ENCODE measurements around the gene CELF4.

Gene CELF4

GRCh38 chr18:37443325-37444055 is 122.1 kb downstream of the CELF4 start:
- Histone ChIP-seq H3K27me3 (ENCODE audit: control insufficient read depth, insufficient read depth, low read length) (no peaks in the 10 kb centered on the region), H3K4me3 (ENCODE audit: low read length) (no peak overlapping the region), H3K9me3 (ENCODE audit: control insufficient read depth, low read depth, low read length) (no peaks in the 10 kb centered on the region), H3K9ac (ENCODE audit: low read length) (no peak overlapping the region), H3K4me1 (ENCODE audit: control insufficient read depth, low read depth, low read length) (peaks cover 6% of the 10 kb centered on the region), H3K27ac (ENCODE audit: low read length) (no peak overlapping the region), H3K36me3 (ENCODE audit: control insufficient read depth, low read depth, low read length) (no peaks in the 10 kb centered on the region)

- Histone ChIP-seq H3K27ac (ENCODE audit: low read length) (no peak overlapping the region), H3K9ac (ENCODE audit: low read length) (no peak overlapping the region), H3K36me3 (ENCODE audit: control insufficient read depth, low read depth, low read length) (no peaks in the 10 kb centered on the region), H3K4me3 (ENCODE audit: low read length) (no peak overlapping the region), H3K9me3 (ENCODE audit: control insufficient read depth, low read depth, low read length) (no peaks in the 10 kb centered on the region), H3K4me1 (ENCODE audit: control insufficient read depth, low read depth, low read length) (peaks cover 6% of the 10 kb centered on the region), H3K27me3 (ENCODE audit: control insufficient read depth, insufficient read depth, low read length) (no peaks in the 10 kb centered on the region)
Observed at GRCh38 chr18:37442477-37442876, 123.1 kb downstream of the CELF4 start.

GRCh38 chr18:37441821-37442220 is 123.8 kb downstream of the CELF4 start:
- Histone ChIP-seq H3K9ac (ENCODE audit: low read length) (no peak overlapping the region), H3K4me1 (ENCODE audit: control insufficient read depth, low read depth, low read length) (peaks cover 6% of the 10 kb centered on the region), H3K36me3 (ENCODE audit: control insufficient read depth, low read depth, low read length) (no peaks in the 10 kb centered on the region), H3K27me3 (ENCODE audit: control insufficient read depth, insufficient read depth, low read length) (no peaks in the 10 kb centered on the region), H3K27ac (ENCODE audit: low read length) (no peak overlapping the region), H3K9me3 (ENCODE audit: control insufficient read depth, low read depth, low read length) (no peaks in the 10 kb centered on the region), H3K4me3 (ENCODE audit: low read length) (no peak overlapping the region)

- H3K27ac ChIP-seq (ENCODE audit: low read length), result no peak overlapping the region
- H3K4me3 ChIP-seq (ENCODE audit: low read length), result no peak overlapping the region
- H3K36me3 ChIP-seq (ENCODE audit: control insufficient read depth, low read depth, low read length), result no peaks in the 10 kb centered on the region
- H3K4me1 ChIP-seq (ENCODE audit: control insufficient read depth, low read depth, low read length), result peaks cover 6% of the 10 kb centered on the region
- no peak overlapping the region for H3K9ac ChIP-seq (ENCODE audit: low read length)
- H3K9me3 ChIP-seq (ENCODE audit: control insufficient read depth, low read depth, low read length), result no peaks in the 10 kb centered on the region
- H3K27me3 ChIP-seq (ENCODE audit: control insufficient read depth, insufficient read depth, low read length), result no peaks in the 10 kb centered on the region
Observed at GRCh38 chr18:37440206-37440605, 125.4 kb downstream of the CELF4 start.

- Histone ChIP-seq H3K9ac (ENCODE audit: low read length) (no peak overlapping the region), H3K4me1 (ENCODE audit: control insufficient read depth, low read depth, low read length) (peaks cover 5% of the 10 kb centered on the region), H3K9me3 (ENCODE audit: control insufficient read depth, low read depth, low read length) (no peaks in the 10 kb centered on the region), H3K27ac (ENCODE audit: low read length) (no peak overlapping the region), H3K4me3 (ENCODE audit: low read length) (no peak overlapping the region), H3K36me3 (ENCODE audit: control insufficient read depth, low read depth, low read length) (no peaks in the 10 kb centered on the region), H3K27me3 (ENCODE audit: control insufficient read depth, insufficient read depth, low read length) (no peaks in the 10 kb centered on the region)
Observed at GRCh38 chr18:37438417-37439180, 127.0 kb downstream of the CELF4 start.

- Histone ChIP-seq H3K9me3 (ENCODE audit: control insufficient read depth, low read depth, low read length) (no peaks in the 10 kb centered on the region), H3K4me1 (ENCODE audit: control insufficient read depth, low read depth, low read length) (no peaks in the 10 kb centered on the region), H3K27me3 (ENCODE audit: control insufficient read depth, insufficient read depth, low read length) (no peaks in the 10 kb centered on the region), H3K9ac (ENCODE audit: low read length) (no peak overlapping the region), H3K27ac (ENCODE audit: low read length) (no peak overlapping the region), H3K4me3 (ENCODE audit: low read length) (no peak overlapping the region), H3K36me3 (ENCODE audit: control insufficient read depth, low read depth, low read length) (no peaks in the 10 kb centered on the region)
Observed at GRCh38 chr18:37435996-37436395, 129.6 kb downstream of the CELF4 start.

- H3K36me3 ChIP-seq (ENCODE audit: control insufficient read depth, low read depth, low read length), result no peaks in the 10 kb centered on the region
- H3K4me1 ChIP-seq (ENCODE audit: control insufficient read depth, low read depth, low read length), result no peaks in the 10 kb centered on the region
- no peaks in the 10 kb centered on the region for H3K27me3 ChIP-seq (ENCODE audit: control insufficient read depth, insufficient read depth, low read length)
- H3K9ac ChIP-seq (ENCODE audit: low read length), result no peak overlapping the region
- H3K9me3 ChIP-seq (ENCODE audit: control insufficient read depth, low read depth, low read length), result no peaks in the 10 kb centered on the region
- no peak overlapping the region for H3K27ac ChIP-seq (ENCODE audit: low read length)
- no peak overlapping the region for H3K4me3 ChIP-seq (ENCODE audit: low read length)
Observed at GRCh38 chr18:37435150-37435867, 130.3 kb downstream of the CELF4 start.

GRCh38 chr18:37434161-37434860 is 131.3 kb downstream of the CELF4 start:
- no peaks in the 10 kb centered on the region for H3K4me1 ChIP-seq (ENCODE audit: control insufficient read depth, low read depth, low read length)
- no peak overlapping the region for H3K9ac ChIP-seq (ENCODE audit: low read length)
- H3K9me3 ChIP-seq (ENCODE audit: control insufficient read depth, low read depth, low read length), result no peaks in the 10 kb centered on the region
- no peak overlapping the region for H3K27ac ChIP-seq (ENCODE audit: low read length)
- H3K27me3 ChIP-seq (ENCODE audit: control insufficient read depth, insufficient read depth, low read length), result no peaks in the 10 kb centered on the region
- no peak overlapping the region for H3K4me3 ChIP-seq (ENCODE audit: low read length)
- no peaks in the 10 kb centered on the region for H3K36me3 ChIP-seq (ENCODE audit: control insufficient read depth, low read depth, low read length)

- no peaks in the 10 kb centered on the region for H3K36me3 ChIP-seq (ENCODE audit: control insufficient read depth, low read depth, low read length)
- no peak overlapping the region for H3K4me3 ChIP-seq (ENCODE audit: low read length)
- no peaks in the 10 kb centered on the region for H3K27me3 ChIP-seq (ENCODE audit: control insufficient read depth, insufficient read depth, low read length)
- no peaks in the 10 kb centered on the region for H3K9me3 ChIP-seq (ENCODE audit: control insufficient read depth, low read depth, low read length)
- H3K9ac ChIP-seq (ENCODE audit: low read length), result no peak overlapping the region
- no peak overlapping the region for H3K27ac ChIP-seq (ENCODE audit: low read length)
- no peaks in the 10 kb centered on the region for H3K4me1 ChIP-seq (ENCODE audit: control insufficient read depth, low read depth, low read length)
Observed at GRCh38 chr18:37432436-37433195, 133.0 kb downstream of the CELF4 start.

GRCh38 chr18:37430357-37431076 is 135.1 kb downstream of the CELF4 start:
- Histone ChIP-seq H3K27ac (ENCODE audit: low read length) (no peak overlapping the region), H3K36me3 (ENCODE audit: control insufficient read depth, low read depth, low read length) (no peaks in the 10 kb centered on the region), H3K9ac (ENCODE audit: low read length) (no peak overlapping the region), H3K4me1 (ENCODE audit: control insufficient read depth, low read depth, low read length) (no peaks in the 10 kb centered on the region), H3K9me3 (ENCODE audit: control insufficient read depth, low read depth, low read length) (no peaks in the 10 kb centered on the region), H3K4me3 (ENCODE audit: low read length) (no peak overlapping the region), H3K27me3 (ENCODE audit: control insufficient read depth, insufficient read depth, low read length) (no peaks in the 10 kb centered on the region)

Data from iPS-18a (cell line).